GM12891 (cell line): ENCODE data around the gene ENTR1.
A peak's percentile ranks its signal among the peaks of the same experiment; 100 is the strongest.

Experiments
- DNase-seq: peaks from one replicate; pipeline ENCODE4 v3.0.0; 2011; ENCODE audit warnings: low spot score; ENCODE audit not compliant: insufficient read length
- FAIRE-seq: peaks from 2 replicates; lab custom pipeline; 2011; peaks lifted over from hg19 to GRCh38; lab: Jason Lieb, UNC
- PAX5 ChIP-seq: IDR thresholded peaks from 2 replicates; pipeline ENCODE4 v1.6.1; 2011; ENCODE audit warnings: low read length, moderate library complexity, mild to moderate bottlenecking; ENCODE audit not compliant: insufficient read depth, severe bottlenecking
- POLR2A ChIP-seq: IDR thresholded peaks from 2 replicates; pipeline ENCODE4 v1.6.1; 2011; ENCODE audit warnings: low read depth, low read length, control low read depth
- POLR2AphosphoS5 ChIP-seq: IDR thresholded peaks from 2 replicates; pipeline ENCODE4 v1.6.1; 2011; ENCODE audit warnings: low read depth, low read length, control low read depth
- POU2F2 ChIP-seq: IDR thresholded peaks from 2 replicates; pipeline ENCODE4 v1.6.1; 2011; ENCODE audit warnings: low read depth, mild to moderate bottlenecking, control low read depth, low read length, moderate library complexity
- SPI1 ChIP-seq: IDR thresholded peaks from 2 replicates; pipeline ENCODE4 v1.6.1; 2011; ENCODE audit warnings: low read depth, low read length, control low read depth
- TAF1 ChIP-seq: IDR thresholded peaks from 2 replicates; pipeline ENCODE4 v1.6.1; 2011; ENCODE audit warnings: low read depth, low read length, control low read depth

ENTR1 gene

DNA sequence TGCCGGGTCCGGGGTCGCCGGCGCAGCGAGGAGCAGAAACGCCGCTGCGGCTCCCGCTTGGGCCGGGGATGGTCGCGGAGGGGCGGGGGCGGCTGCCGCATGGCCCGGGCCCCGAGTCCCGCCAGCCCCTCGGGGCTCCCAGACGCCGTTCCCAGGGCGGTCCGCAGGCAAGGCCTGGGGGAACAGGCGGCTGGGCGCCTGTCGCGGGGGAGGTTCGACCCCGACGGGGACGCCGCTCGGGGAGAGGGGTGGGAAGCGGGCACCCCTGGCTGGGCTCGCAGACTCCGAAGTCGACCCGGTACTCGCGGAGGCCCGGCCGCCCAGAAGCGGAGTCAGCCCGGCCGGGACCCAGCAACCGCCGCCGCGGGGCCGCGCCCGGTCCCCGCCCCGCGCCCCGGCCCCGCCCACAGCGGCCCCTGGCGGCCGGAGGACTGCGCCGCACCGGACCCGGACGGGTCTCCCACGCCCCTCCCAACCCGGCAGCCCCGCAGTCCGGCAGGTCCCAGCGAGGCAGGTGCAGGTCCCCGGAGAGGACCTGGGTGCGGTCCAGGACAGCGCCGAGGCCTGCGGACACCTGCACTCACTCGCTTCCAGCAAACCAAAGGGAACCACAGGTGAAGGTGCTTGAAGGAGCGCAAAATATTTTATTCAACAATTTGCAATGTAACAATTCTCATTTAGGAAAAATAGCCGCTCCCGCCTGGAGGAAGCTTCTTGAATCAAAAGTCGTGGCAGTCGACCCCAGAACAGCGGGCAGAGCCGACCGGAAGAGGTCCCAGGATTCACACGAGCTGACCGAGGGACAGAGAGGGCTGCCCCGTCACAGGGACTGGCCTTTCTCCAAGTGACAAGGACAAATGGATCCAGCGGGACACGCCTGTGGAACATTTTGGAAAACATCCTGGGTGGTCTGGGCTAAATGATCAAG is 29.3 kb upstream of the ENTR1 start, which contains the start of gene INPP5E:
Gene INPP5E, minus strand, starts transcription at position 365 of the 928 bp plus-strand sequence. CDS start 426 bp downstream, outside the sequence.
- no peak for TF ChIP-seq TAF1
- TF ChIP-seq POLR2A, result peak; percentile 70
- TF ChIP-seq POU2F2, result no peak; the same call in 1 of the 2 replicates
- peak; percentile 49; the same call in 1 of the 2 replicates for TF ChIP-seq POLR2AphosphoS5

DNA sequence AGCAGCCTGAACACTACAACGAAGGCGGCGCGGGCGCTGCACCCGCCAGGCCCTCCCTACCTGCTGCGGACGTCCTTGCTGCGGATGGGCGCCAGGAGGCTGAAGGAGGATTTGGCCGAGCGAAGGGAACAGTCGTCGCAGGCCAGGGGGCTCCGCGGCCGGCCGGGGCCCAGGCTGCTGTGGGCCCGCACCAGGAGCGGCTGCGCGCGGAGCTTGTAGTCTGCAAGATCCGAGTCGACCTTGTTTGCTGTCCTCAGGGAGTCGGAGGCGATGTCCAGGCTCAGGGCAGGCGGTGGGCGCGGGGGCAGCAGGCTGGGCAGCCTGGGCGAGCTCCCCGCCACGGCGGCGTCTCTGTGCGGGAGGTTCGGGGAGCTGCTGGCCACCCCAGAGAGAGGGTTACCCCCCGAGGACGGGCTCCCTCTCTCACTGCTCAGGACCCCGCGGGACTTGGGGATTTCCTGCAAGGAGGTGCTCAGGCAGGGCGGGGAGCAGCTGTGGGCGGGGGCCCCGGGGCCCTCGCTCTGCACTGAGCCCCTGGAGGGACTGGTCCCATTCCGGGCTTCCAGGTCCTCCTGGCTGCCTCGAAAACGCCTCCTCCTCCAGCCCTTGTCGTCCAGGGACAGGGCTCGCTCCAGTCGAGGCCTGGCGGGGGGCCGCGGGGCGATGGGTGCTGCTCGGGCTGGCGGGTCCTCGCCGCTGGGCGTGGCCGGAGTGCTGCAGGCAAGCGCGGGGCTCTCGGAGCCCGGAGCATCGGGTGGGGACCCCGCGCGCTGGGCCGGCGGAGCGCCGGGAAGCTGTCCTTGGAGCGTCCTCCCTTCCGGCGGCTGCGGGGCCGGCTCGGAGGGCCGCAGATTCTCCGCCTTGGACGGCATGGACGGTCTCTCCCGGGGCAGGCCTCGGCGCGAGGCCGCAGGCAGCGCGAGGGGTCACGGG is 28.4 kb upstream of the ENTR1 start:
- DNase-seq (peak; percentile 89), FAIRE-seq (peak; percentile 69)
- TF ChIP-seq POLR2AphosphoS5 (no peak), TAF1 (no peak), SPI1 (no peak), POU2F2 (no peak), PAX5 (no peak), POLR2A (no peak; the same call in 1 of the 2 replicates)

More for the DNA sequence above, 29.3 kb upstream of the ENTR1 start, which contains the start of gene INPP5E:
- FAIRE-seq, result peak; percentile 96
- peak; percentile 98 for DNase-seq

DNA sequence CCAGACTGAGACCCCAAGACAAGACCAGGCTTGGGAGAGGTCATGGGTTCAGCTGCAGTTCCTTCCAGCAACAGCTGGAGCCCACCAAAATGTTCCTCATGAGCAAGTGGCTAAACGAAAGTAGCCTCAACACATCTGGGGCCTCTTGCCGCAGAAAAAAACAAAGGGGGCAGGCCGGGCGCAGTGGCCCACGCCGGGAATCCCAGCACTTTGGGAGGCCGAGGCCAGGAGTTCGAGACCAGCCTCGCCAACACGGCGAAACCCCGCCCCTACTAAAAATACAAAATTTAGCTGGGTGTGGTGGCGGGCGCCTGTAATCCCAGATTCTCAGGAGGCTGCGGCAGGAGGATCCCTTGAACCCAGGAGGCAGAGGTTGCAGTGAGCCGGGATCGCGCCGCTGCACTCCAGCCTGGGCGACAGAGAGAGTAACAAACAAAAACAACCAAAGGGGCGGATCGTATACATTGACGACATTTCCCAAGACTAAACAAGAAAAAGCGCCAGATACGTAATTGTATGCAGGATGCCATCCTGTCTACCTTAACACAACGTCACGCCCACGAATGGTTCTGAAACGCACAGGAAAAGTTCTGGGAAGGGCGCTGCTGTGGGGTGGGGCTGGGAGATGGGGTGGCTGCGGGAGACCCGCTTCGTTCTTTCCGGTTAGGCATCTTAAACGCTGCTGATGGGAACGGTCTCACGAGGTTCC is 27.6 kb upstream of the ENTR1 start:
- FAIRE-seq (peak; percentile 33), DNase-seq (no peak)
- no peak for TF ChIP-seq PAX5
- TF ChIP-seq SPI1, result no peak
- TF ChIP-seq TAF1, result no peak
- TF ChIP-seq POU2F2, result no peak
- no peak for TF ChIP-seq POLR2A
- no peak for TF ChIP-seq POLR2AphosphoS5

DNA sequence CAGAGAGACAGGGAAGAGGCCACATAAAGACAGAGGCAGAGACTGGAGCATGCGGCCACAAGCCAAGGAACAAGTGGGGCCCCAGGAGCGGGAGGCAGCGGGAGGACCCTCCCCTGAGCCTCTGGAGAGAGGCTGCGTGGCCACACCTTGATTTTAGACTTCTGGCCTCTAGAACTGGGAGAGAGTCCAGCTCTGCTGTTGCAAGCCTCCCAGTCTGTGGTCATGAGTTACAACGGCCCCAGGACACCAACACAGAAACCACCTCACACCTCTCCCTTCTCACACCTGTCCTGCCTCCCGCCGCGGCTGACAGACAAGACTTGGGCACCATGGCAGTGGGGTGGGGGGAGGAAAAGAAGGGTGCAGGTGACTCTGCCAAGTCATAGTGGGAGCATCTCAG is 27.0 kb upstream of the ENTR1 start:
- DNase-seq (no peak), FAIRE-seq (no peak)
- TF ChIP-seq TAF1 (no peak), PAX5 (no peak), SPI1 (no peak), POLR2AphosphoS5 (no peak), POLR2A (no peak), POU2F2 (no peak)

DNA sequence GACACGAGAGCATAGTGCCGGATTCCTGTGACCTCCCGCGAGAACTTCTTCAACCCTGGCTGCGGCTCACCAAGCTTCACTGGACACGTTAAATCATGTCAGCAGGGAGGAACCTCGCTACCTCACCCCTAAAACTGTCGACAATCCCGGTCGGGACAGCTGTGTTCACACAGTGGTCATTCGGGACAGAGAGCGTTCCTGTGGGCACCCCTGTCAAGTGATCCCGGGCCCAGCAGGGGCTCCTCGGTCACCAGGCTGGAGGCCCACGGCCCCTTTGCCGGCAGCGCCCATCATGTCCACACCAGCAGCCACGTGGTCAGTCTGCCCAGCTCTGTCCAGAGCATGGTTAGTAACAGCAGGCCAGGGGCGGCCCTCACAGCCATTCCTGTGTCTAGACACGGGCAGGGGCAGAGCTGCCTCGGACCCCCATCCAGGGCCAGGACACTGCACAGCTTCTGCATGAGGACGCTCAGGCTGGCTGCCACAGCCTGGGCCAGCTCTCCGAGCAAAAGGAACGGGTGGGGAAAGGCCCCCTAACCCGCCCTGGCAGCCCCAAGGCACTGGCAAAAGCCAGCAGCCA is 25.7 kb upstream of the ENTR1 start:
- TF ChIP-seq POU2F2 (no peak), SPI1 (no peak), PAX5 (no peak), POLR2A (no peak), POLR2AphosphoS5 (no peak), TAF1 (no peak)
- DNase-seq, result no peak
- FAIRE-seq, result no peak

DNA sequence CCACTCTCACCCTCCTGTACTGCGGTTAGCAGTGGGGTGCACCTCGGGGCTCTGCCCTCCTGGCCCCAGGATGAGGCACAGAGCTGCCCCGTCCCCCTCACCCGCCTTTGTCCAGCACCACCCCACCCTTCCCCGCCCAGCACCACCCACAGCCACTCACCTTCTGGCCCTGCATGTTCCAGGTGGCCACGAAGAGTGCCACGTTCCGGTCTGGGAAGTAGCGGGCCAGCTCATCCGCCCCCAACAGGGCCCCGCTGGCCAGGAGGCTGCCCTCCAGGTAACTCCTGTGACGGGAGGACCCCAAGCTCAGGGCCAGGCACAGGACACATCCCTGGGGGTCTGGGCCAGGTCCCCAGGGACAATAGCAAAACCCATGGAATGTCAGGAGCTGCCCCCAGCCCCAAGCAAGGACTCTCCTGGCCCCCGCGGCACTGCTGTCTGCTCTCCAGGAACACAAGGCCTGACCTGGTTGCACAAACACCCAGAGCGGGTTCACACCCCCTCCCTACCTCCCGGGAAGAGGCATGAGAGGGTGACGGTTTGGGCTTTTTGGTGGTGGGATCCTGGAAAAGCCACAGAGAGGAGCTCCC is 24.3 kb upstream of the ENTR1 start:
- no peak for DNase-seq
- no peak for FAIRE-seq
- no peak for TF ChIP-seq POLR2AphosphoS5
- no peak for TF ChIP-seq TAF1
- TF ChIP-seq POU2F2, result no peak
- no peak for TF ChIP-seq PAX5

DNA sequence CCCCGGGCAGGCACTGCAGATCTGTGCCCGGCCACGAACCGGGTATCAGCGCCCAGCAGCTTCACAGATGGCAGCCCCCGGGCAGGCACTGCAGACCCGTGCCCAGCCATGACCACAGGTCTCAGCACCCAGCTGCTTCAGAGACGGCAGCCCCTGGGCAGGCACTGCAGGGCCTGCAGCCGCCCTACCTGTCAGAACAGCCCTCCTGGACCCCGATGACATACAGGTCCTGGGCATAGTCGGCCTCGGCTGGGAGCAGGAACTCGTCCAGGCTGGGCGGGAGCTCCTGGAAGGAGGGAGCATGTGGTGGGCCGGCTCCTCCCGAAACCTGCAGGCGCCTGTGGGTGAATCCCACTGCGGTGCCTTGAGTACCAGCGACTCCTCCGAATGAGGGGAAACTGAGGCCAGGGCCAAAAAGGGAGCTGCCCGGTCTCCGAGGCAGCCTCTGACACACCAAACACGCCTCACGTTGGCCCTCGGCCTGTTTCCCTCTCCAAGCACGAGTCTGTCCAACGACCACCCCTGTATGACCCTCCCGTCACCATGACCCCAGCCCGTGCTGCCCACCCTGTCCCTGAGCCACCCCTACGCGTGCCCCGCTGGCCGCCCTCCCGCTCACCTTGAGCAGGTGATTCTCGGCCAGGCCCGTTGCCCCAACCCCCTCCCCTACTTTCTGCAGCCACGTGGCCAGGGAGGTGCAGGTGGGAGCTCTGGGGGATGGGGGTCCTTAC is 23.6 kb upstream of the ENTR1 start:
- TF ChIP-seq POLR2A (no peak), PAX5 (no peak), POLR2AphosphoS5 (no peak), TAF1 (no peak), SPI1 (no peak), POU2F2 (no peak)
- DNase-seq (no peak), FAIRE-seq (no peak)
